Loucy (cell line): ENCODE results near the gene PAN2.
"Not testable (repeated sequence)": the region's sequence is repeated elsewhere in the genome, so short reads cannot be mapped to it uniquely, and the experiment has no call there.

Source experiments
- H2AFZ ChIP-seq: fragments of 200-600 bp; sonication (generic); 2 replicates; pipeline ENCODE4 v1.6.0; 2016; ENCODE audit warnings: antibody characterized with exemption, mild to moderate bottlenecking, low read length, moderate library complexity
- H3F3A ChIP-seq: fragments of 200-600 bp; 2 replicates; pipeline ENCODE4 v1.6.0; 2016; ENCODE audit warnings: antibody characterized with exemption, low read depth, mild to moderate bottlenecking
- H3K27me3 ChIP-seq: fragments of 200-600 bp; sonication (generic); 2 replicates; pipeline ENCODE4 v1.6.1; 2014; ENCODE audit warnings: low read length, mild to moderate bottlenecking; ENCODE audit not compliant: insufficient read depth, poor library complexity, severe bottlenecking
- H3K36me3 ChIP-seq: fragments of 200-600 bp; sonication (generic); 2 replicates; pipeline ENCODE4 v1.6.1; 2016; ENCODE audit warnings: low read length; ENCODE audit not compliant: insufficient read depth
- H3K4me1 ChIP-seq: fragments of 200-600 bp; sonication (generic); 2 replicates; pipeline ENCODE4 v1.5.1; 2014; ENCODE audit warnings: low read length, mild to moderate bottlenecking; ENCODE audit not compliant: insufficient read depth, poor library complexity, severe bottlenecking
- H3K4me2 ChIP-seq: fragments of 200-600 bp; sonication (generic); 2 replicates; pipeline ENCODE4 v1.6.0; 2014; ENCODE audit warnings: antibody characterized with exemption, low read length, low read depth, mild to moderate bottlenecking; ENCODE audit not compliant: poor library complexity, severe bottlenecking
- H3K4me3 ChIP-seq: fragments of 200-600 bp; sonication (generic); 2 replicates; pipeline ENCODE4 v1.5.1; 2014; ENCODE audit warnings: low read length, mild to moderate bottlenecking, mixed read lengths; ENCODE audit not compliant: poor library complexity, severe bottlenecking
- H3K79me2 ChIP-seq: fragments of 200-600 bp; sonication (generic); 2 replicates; pipeline ENCODE4 v1.6.1; 2014; ENCODE audit warnings: low read length; ENCODE audit not compliant: insufficient read depth
- H3K9ac ChIP-seq: fragments of 200-600 bp; sonication (generic); 2 replicates; pipeline ENCODE4 v1.6.0; 2014; ENCODE audit warnings: mild to moderate bottlenecking, low read depth, low read length, moderate library complexity; ENCODE audit not compliant: poor library complexity, severe bottlenecking
- H3K9me2 ChIP-seq: fragments of 200-600 bp; sonication (generic); replicated peaks from 2 replicates; pipeline ENCODE4 v1.6.1; 2016; ENCODE audit warnings: low read depth, low read length, mixed read lengths
- H3K9me3 ChIP-seq: fragments of 200-600 bp; sonication (generic); 2 replicates; pipeline ENCODE4 v1.6.1; 2014; ENCODE audit warnings: mild to moderate bottlenecking, antibody characterized with exemption, low read length, low read depth; ENCODE audit not compliant: insufficient read depth
- H4K20me1 ChIP-seq: fragments of 200-600 bp; sonication (generic); 2 replicates; pipeline ENCODE4 v1.6.0; 2014; ENCODE audit warnings: antibody characterized with exemption, low read length, mild to moderate bottlenecking; ENCODE audit not compliant: insufficient read depth, poor library complexity, severe bottlenecking
- CTCF ChIP-seq: fragments of 200-600 bp; sonication (generic); conservative IDR thresholded peaks from 2 replicates; pipeline ENCODE4 v1.5.1; 2014; ENCODE audit warnings: mild to moderate bottlenecking, antibody characterized with exemption, low read length
- EZH2phosphoT487 ChIP-seq: fragments of 200-600 bp; IDR thresholded peaks from 2 replicates; pipeline ENCODE4 v1.6.1; 2018; ENCODE audit warnings: antibody characterized with exemption, mild to moderate bottlenecking, moderate library complexity, borderline replicate concordance

PAN2 gene

GRCh38 chr12:56338308-56339157 is 4.7 kb upstream of the PAN2 start, which contains the start of gene IL23A:
TSS of gene IL23A (plus strand) at chr12:56338884. CDS start at chr12:56339045, 161 bp downstream.
- Histone ChIP-seq H3K4me3 (no peak within 1 kb of the TSS), H3K4me2 (no peak within 1 kb of the TSS), H2AFZ (no peak within 1 kb of the TSS)

GRCh38 chr12:56337753-56338251 is 4.0 kb upstream of the PAN2 start:
- peaks cover 15% of the 10 kb centered on the region for H3K4me1 ChIP-seq
- no peaks in the 10 kb centered on the region for H4K20me1 ChIP-seq
- no peaks in the 10 kb centered on the region for H3K9me2 ChIP-seq
- TF ChIP-seq EZH2phosphoT487, result no peak
- no peak for TF ChIP-seq CTCF
- no peak overlapping the region for H3K4me3 ChIP-seq
- H3K9ac ChIP-seq, result no peak overlapping the region
- no peaks in the 10 kb centered on the region for H3K27me3 ChIP-seq
- H3K79me2 ChIP-seq, result peaks cover 12% of the 10 kb centered on the region
- H3K36me3 ChIP-seq, result no peaks in the 10 kb centered on the region
- H3K9me3 ChIP-seq, result no peaks in the 10 kb centered on the region
- no peak overlapping the region for H2AFZ ChIP-seq
- no peak overlapping the region for H3K4me2 ChIP-seq
- no peaks in the 10 kb centered on the region for H3F3A ChIP-seq

More at GRCh38 chr12:56338308-56339157, 4.7 kb upstream of the PAN2 start, which contains the start of gene IL23A:
- Histone ChIP-seq H3K79me2 (peaks cover 6% of the 10 kb centered on the region; the same call in 1 of the 2 replicates), H4K20me1 (no peaks in the 10 kb centered on the region), H3K4me1 (peaks cover 12% of the 10 kb centered on the region), H3K9me2 (no peaks in the 10 kb centered on the region), H3K9ac (no peak within 1 kb of the TSS), H3K36me3 (no peaks in the 10 kb centered on the region), H3K27me3 (no peaks in the 10 kb centered on the region), H3F3A (no peaks in the 10 kb centered on the region), H3K9me3 (no peaks in the 10 kb centered on the region)
- TF ChIP-seq EZH2phosphoT487 (no peak), CTCF (no peak)

GRCh38 chr12:56336361-56337167 is 2.8 kb upstream of the PAN2 start:
- H3K27me3 ChIP-seq, result no peaks in the 10 kb centered on the region
- H3K4me1 ChIP-seq, result peaks cover 23% of the 10 kb centered on the region
- TF ChIP-seq CTCF (no peak), EZH2phosphoT487 (no peak)
- H3K79me2 ChIP-seq, result peaks cover 21% of the 10 kb centered on the region
- H3K36me3 ChIP-seq, result no peaks in the 10 kb centered on the region
- H3K4me2 ChIP-seq, result no peak overlapping the region
- no peaks in the 10 kb centered on the region for H3K9me3 ChIP-seq
- no peaks in the 10 kb centered on the region for H3K9me2 ChIP-seq
- no peaks in the 10 kb centered on the region for H4K20me1 ChIP-seq
- no peak overlapping the region for H2AFZ ChIP-seq
- H3F3A ChIP-seq, result no peaks in the 10 kb centered on the region
- H3K9ac ChIP-seq, result no peak overlapping the region
- no peak overlapping the region for H3K4me3 ChIP-seq

GRCh38 chr12:56335527-56335926 is 1.7 kb upstream of the PAN2 start:
- not testable (repeated sequence) for H3K9ac ChIP-seq, H3K36me3 ChIP-seq, H3K9me2 ChIP-seq, H2AFZ ChIP-seq, H3K9me3 ChIP-seq, H3K4me2 ChIP-seq, H4K20me1 ChIP-seq, H3F3A ChIP-seq, H3K27me3 ChIP-seq, H3K4me3 ChIP-seq
- H3K4me1 ChIP-seq, result peaks cover 23% of the 10 kb centered on the region
- H3K79me2 ChIP-seq, result peaks cover 21% of the 10 kb centered on the region
